ENCODE data around the gene PRCC. TPM values are rescaled to one million over a fixed set of nuclear protein-coding genes. Genes with fewer than 3 reads are reported as not detected.

PRCC gene
- total RNA-seq, 1 donor from 2014 or later = 57.8 TPM

GRCh38 chr1:156841295-156841855, 74.0 kb downstream of the PRCC start:
- no peak for DNase-seq (ENCODE audit: low spot score)

GRCh38 chr1:156842618-156843300, 75.4 kb downstream of the PRCC start:
- no peak for DNase-seq (ENCODE audit: low spot score)

- no peak for DNase-seq (ENCODE audit: low spot score)
These were observed 76.8 kb downstream of the PRCC start for GRCh38 chr1:156844102-156844501.

- DNase-seq (ENCODE audit: low spot score) = no peak
These were observed 77.3 kb downstream of the PRCC start for GRCh38 chr1:156844638-156845037.

- no peak for DNase-seq (ENCODE audit: low spot score)
These were observed 78.0 kb downstream of the PRCC start for GRCh38 chr1:156845055-156845952.

- no peak for DNase-seq (ENCODE audit: low spot score)
These were observed 78.7 kb downstream of the PRCC start for GRCh38 chr1:156845953-156846545.

- no peak for DNase-seq (ENCODE audit: low spot score)
These were observed 79.3 kb downstream of the PRCC start for GRCh38 chr1:156846643-156847042.

- DNase-seq (ENCODE audit: low spot score) = no peak
These were observed 80.5 kb downstream of the PRCC start for GRCh38 chr1:156847591-156848460.

GRCh38 chr1:156848461-156849150, 81.3 kb downstream of the PRCC start:
- peak; percentile 46 for DNase-seq (ENCODE audit: low spot score)

- DNase-seq (ENCODE audit: low spot score) = no peak
These were observed 81.8 kb downstream of the PRCC start for GRCh38 chr1:156849151-156849496.

Other genes with a start within 250 kb of the PRCC start
- gene IQGAP3, start 195.0 kb upstream of the PRCC start, total RNA-seq = 2.5 TPM
- gene TTC24, start 187.8 kb upstream of the PRCC start, total RNA-seq = 0.60 TPM
- gene NAXE, start 175.8 kb upstream of the PRCC start, total RNA-seq = 99.0 TPM
- gene GPATCH4, start 166.1 kb upstream of the PRCC start, total RNA-seq = 12.6 TPM
- 0.43 TPM for gene HAPLN2, start 148.1 kb upstream of the PRCC start, total RNA-seq
- 0.52 TPM for gene BCAN, start 125.4 kb upstream of the PRCC start, total RNA-seq
- gene NES, start 90.1 kb upstream of the PRCC start, total RNA-seq = 26.1 TPM
- gene CRABP2, start 62.0 kb upstream of the PRCC start, total RNA-seq = 3.5 TPM
- gene METTL25B, start 39.1 kb upstream of the PRCC start, total RNA-seq = 48.0 TPM
- 24.1 TPM for gene ISG20L2, start 38.8 kb upstream of the PRCC start, total RNA-seq
- 63.7 TPM for gene MRPL24, start 26.4 kb upstream of the PRCC start, total RNA-seq
- gene HDGF, start 15.9 kb upstream of the PRCC start, total RNA-seq = 170 TPM
- gene SH2D2A, start 49.3 kb downstream of the PRCC start, total RNA-seq = 5.4 TPM
- 0.58 TPM for gene INSRR, start 91.6 kb downstream of the PRCC start, total RNA-seq
- 3.3 TPM for gene NTRK1, start 93.3 kb downstream of the PRCC start, total RNA-seq
- 9.9 TPM for gene PEAR1, start 126.2 kb downstream of the PRCC start, total RNA-seq
- gene LRRC71, start 153.1 kb downstream of the PRCC start, total RNA-seq = 0.23 TPM

All from mucosa of gallbladder (tissue), 1 donor.